Pons (tissue), 1 donor: ENCODE measurements around the gene SCMH1.
A peak's percentile ranks its signal among the peaks of the same experiment; 100 is the strongest.
"Not testable (repeated sequence)": the region's sequence is repeated elsewhere in the genome, so short reads cannot be mapped to it uniquely, and the experiment has no call there.

ENCODE experiments used
- DNase-seq: peaks from one replicate; pipeline ENCODE4 v3.0.0-alpha.2; 2016; ENCODE audit warnings: low spot score

Gene SCMH1

GRCh38 chr1:41152622-41153044 lies 89.5 kb downstream of the SCMH1 start:
- DNase-seq: no peak

DNA sequence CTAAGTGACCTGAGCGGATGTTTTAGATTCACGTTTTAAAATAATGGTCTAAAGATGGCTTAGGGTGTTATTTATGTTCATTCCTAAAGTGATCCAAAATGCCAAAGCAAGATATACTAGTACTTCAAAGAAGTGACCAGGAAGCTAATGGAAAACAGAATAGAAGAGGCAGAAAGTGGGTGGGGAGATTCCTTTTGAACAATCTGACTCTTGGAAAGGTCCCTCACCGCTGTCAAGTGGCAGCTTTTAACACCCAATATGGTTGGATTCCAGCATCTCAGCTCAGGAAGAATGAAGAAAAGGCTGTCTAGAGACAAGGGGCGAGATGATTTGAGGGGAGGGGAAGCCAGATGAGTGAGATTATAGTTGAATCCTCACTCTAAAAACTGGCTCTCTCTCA lies 90.3 kb downstream of the SCMH1 start:
- no peak for DNase-seq

- DNase-seq: no peak
These were observed 92.5 kb downstream of the SCMH1 start for GRCh38 chr1:41149570-41149969.

- no peak for DNase-seq
These were observed 97.8 kb downstream of the SCMH1 start for GRCh38 chr1:41144285-41144684.

DNA sequence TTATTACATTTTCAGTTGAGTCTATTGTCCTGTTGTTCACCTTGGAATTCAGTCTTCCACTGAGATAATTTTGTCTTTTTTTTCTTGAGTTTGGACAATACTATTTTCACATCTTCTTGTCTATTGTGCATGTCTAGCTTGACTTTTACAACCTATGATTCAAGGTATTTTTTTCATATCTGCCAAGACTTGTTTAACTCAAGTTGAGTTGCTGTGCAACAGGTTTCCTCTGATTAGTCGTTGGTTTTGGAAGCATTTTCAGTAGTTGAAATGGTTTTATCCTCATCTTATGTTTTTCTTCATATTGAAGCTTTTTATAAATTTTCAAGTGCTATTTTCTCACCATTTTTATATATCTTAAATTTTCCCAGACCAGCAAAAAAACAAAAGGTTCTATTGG lies 103.6 kb downstream of the SCMH1 start:
- DNase-seq: no peak

DNA sequence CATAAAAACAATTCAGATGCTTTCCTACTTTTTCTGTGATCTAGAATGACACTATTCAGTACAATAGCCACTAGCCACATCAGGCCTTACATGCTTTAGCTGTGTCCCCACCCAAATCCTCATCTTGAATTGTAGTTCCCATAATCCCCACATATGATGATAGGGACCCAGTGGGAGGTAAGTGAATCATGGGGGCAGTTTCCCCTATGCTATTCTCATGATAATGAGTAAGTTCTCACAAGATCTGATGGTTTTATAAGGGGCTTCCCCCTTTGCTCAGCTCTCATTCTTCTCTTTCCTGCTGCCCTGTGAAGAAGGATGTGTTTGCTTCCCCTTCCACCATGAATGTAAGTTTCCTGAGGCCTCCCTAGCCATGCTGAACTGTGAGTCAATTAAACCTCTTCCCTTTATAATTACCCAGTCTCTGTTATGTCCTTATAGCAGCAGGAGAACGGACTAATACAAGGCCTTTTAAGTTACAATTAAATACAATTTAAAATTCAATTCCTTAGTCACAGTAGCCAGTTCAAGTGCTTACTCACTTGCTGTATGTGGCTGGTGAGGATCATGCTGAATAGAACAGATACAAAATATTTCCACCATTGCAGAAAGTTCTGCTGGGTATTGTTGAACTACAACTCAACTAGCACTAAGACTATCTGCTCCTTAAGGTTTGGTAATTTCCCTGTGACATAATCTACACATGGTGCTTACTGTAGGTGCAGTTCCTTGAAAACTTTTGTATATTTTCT lies 106.7 kb downstream of the SCMH1 start:
- DNase-seq: no peak

- DNase-seq: not testable (repeated sequence)
These were observed 107.8 kb downstream of the SCMH1 start for GRCh38 chr1:41134325-41134724.

DNA sequence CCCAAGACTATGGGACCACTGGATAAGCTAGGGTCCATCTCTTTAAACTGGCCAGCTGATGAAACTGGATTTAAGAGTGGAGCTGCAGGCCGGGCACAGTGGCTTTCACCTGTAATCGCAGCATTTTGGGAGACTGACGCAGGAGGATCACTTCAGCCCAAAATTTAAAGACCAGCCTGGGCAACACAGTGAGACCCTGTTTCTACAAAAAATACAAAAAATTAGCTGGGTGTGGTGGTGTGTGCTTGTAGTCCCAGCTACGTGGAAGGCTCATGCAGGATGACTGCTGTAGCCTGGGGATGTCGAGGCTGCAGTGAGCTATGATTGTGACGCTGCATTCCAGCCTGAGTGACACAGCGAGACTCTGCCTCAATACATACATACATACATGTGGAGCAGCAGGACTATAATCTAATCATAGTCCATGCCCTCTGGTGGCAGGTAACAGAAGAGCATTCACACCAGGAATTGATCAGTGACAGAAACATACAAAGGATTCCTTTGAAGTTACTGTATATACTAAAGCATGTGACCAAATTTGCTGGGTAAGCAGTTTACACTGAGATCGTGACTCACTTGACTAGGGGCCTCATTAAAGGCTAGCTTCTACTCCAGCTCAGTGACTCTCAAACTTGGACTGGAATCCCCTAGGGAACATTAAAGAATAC lies 119.1 kb downstream of the SCMH1 start:
- DNase-seq: no peak

GRCh38 chr1:41122148-41122547 lies 120.0 kb downstream of the SCMH1 start:
- DNase-seq: no peak

DNA sequence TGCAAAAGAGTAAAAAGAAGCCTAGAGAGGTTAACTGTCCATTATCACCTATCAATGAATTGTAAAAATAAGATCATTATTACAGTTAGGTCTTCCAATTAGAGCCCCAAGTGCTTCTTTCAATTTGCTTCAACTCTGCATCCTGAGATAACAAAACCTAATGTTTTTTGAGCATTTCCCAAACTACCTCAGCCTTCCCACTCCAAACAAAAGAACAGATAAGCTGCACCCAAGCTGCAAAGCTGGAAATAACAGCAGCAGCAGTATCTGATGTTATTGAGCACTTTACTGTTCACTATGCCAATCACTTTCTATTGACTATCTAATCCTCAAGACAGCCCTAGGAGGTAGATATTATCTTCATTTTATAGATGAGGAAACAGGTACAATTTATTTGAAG lies 123.5 kb downstream of the SCMH1 start:
- DNase-seq: no peak

DNA sequence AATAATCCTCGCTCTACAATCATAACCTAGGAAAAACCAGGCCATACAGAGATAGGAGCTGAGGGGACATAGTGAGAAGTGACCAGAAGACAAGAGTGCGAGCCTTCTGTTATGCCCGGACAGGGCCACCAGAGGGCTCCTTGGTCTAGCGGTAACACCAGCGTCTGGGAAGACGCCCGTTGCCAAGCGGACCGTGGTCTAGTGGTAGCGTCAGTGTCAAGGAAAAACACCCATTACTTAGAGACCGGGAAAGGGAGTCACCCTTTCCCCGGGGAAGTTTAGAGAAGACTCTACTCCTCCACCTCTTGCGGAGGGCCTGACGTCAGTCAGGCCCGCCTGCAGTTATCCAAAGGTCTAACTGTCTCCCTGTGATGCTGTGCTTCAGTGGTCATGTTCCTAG lies 124.9 kb downstream of the SCMH1 start:
- not testable (repeated sequence) for DNase-seq

- DNase-seq: no peak
These were observed 131.4 kb downstream of the SCMH1 start for GRCh38 chr1:41110736-41111135.

DNA sequence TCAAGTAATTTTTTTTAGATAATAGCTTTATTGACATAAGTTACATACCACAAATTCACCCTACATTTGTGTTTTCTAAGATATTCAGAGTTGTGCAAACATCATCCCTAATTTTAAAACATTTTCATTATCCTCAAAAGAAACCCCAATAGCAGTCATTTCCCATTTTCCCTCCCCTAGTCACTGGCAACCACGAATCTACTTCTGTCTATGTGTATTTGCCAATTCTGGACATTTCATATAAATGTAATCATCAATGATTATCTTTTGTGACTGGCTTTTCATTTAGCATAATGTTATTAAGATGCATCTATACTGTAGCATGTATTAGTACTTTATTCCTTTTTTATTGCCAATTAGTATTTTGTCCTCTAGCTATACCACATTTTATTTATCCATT lies 131.8 kb downstream of the SCMH1 start:
- no peak for DNase-seq

- DNase-seq: peak; percentile 43
These were observed 132.6 kb downstream of the SCMH1 start for GRCh38 chr1:41109310-41110197.

GRCh38 chr1:41108696-41109275 lies 133.3 kb downstream of the SCMH1 start:
- DNase-seq: no peak

- no peak for DNase-seq
These were observed 138.3 kb downstream of the SCMH1 start for GRCh38 chr1:41103766-41104165.

GRCh38 chr1:41102653-41103052 lies 139.5 kb downstream of the SCMH1 start:
- DNase-seq: no peak

GRCh38 chr1:41101950-41102607 lies 140.0 kb downstream of the SCMH1 start:
- peak; percentile 38 for DNase-seq

DNA sequence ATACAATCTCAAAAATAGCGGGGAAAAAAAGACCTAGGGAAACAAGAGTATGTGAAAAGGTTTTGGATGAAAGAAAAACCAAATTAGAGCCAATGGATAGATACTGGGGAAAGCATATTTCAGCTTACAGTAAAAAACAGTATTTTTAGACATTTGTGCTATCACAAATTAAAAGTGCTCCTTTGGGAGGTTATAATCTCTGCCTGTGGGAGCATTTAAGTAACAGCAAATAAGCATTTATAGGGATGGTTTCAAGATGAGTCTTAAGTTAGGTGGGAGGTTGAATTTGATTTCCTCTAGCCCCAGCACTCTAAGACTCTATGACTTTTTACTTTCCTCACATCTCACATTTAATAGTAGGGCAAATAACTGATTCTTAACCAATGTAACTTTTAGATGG lies 141.0 kb downstream of the SCMH1 start:
- DNase-seq: no peak

- no peak for DNase-seq
These were observed 141.9 kb downstream of the SCMH1 start for GRCh38 chr1:41100170-41100569.

GRCh38 chr1:41098730-41099460 lies 143.2 kb downstream of the SCMH1 start:
- DNase-seq: no peak
